HG02571 (cell line): ENCODE data around the gene KLF8.

Source experiments
- ATAC-seq: cut with Tn5 transposase; IDR thresholded peaks from one replicate; pipeline ENCODE4 v1.9.1; 2021; ENCODE audit warnings: mild to moderate bottlenecking, moderate library complexity; ENCODE audit not compliant: unreplicated experiment

KLF8 gene

DNA sequence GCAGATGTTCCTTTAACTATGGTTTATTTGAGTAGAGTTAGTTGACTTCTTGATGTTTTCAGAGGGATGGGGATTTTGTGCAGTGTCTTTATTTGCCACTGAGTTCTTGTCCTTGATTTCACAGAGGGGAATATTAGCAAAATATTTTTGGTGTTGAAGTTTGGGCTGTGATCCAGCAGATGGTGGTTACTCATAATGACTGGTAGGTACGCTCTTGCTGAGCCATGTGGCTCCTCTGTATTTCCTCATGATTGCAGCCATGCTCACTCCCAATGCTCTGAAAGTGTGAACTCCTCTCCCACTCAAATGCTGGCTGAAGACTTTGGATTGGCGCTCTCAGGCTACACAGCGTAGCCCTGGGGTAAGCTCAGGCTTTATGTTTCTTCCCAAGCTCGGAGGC is 77.7 kb downstream of the KLF8 start:
- no peak for ATAC-seq

- no peak for ATAC-seq
Observed at GRCh38 chrX:56310581-56310980, 78.4 kb downstream of the KLF8 start.

- ATAC-seq = no peak
Observed at GRCh38 chrX:56313308-56313707, 81.2 kb downstream of the KLF8 start.

DNA sequence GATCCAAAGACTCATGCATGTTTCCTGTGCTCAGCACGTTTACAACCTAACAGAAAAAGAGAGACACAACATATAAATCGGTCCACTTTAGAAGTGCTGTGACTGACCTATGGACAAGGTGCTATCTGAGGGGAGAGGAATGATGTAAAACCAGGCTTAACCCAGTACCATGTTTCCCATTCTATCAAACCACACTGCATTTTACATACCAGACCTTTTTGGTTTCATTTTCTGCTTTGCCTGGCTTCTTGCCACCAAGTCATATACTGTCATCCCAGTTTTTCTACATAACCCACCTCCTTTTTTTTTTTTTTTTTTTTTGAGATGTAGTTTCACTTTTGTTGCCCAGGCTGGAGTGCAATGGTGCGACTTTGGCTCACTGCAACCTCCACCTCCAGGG is 82.2 kb downstream of the KLF8 start:
- no peak for ATAC-seq

DNA sequence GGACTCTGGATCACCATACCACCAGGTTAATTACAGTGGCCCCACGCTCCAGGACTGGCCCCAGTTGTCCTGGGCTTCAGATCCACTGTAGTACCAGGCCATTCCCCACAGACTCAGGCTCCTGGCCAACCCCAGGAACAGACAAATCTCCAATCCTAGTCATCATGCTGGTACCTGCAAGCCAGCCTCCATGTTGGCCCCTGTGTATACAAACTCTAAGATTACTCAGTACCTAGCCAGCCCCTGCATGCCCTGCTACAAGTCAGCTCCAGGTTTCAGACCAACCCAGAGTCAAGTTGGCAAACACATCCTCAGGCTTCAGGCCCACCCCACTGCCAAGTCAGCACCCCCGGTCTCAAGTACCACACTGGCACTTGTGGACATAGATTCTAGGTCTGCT is 85.9 kb downstream of the KLF8 start:
- no peak for ATAC-seq

DNA sequence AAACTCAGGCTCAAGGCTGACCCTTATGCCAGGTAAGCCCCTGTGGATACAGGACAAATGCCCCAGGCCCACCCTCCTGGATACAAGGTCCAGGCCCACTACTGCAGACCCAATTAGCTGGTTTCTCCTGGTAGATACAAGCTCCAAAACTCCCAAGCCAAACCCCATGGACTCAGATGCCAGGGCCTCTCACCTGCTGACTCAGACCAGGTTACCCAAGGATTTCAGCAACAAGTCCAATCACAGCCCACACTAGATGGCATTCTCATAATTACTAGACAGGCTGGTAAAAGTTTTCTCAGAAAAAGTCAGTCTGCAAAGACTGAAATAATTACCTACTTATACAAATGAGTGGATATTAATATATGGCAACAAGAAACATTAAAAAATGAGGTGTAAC is 87.0 kb downstream of the KLF8 start:
- ATAC-seq = no peak
